Suppressor macrophage (primary cell): Measurements from ENCODE around the gene SYK.

Experiments
- DNase-seq, 4 experiments: peaks; one replicate each; pipeline ENCODE4 v3.0.0-alpha.2; 2020 to 2022

The SYK gene

GRCh38 chr9:90825586-90825985, 24.0 kb downstream of the SYK start:
- no peak for DNase-seq

GRCh38 chr9:90826326-90827020, 24.9 kb downstream of the SYK start:
- no peak for DNase-seq

DNA sequence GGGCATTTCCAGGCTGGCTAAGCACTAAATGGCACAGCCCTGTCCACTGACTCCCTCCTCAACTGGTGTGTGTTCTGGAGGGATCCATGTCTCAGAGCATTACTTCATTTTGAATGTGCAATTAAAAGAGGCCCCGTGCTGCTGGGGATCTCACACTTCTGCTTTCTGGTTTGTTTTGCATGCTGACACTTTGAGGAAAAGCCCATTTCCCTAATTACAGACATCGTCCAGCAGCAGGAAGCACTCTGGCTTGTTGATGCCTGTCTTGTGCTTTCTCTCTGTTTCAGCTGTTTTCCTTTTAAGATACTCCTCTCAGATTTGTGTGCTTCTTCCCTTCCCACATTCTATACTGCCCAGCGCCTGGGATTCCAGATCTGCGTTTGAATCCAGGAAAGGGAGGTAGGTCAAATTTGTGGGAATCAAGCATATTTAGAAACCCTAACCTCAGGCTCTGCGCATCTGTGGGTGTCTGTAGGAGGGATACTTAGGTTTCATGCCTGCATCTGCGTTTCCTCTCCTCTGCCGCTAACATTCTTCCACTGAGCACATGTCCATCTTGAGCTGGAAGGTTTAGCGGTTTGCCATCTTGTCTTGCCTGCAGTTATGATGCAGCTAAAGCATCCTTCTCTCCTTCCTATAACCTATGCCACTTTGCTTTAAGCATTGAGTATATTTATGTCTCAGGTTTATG, 25.7 kb downstream of the SYK start:
- peak; percentile 84 to 94 (median 88) for DNase-seq

DNA sequence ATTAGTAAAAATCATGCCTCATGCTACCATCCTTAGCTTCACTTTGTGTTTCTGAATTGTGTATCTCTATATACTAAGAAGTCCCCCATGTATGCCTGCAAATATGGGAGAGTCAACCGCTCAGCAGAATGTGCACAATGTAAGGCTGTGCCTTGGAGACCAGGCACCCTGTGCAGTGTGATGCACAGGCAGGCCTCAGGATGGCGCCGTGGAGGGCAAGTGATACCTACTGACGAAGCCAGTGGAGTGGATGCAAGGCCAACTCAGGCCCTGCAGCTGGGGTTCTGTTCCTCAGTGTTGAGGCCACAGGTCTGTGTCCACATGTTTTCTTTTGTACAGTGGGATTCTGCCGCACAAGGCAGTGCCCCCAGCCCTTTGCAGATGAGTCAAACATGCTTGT, 28.4 kb downstream of the SYK start:
- DNase-seq: no peak

DNA sequence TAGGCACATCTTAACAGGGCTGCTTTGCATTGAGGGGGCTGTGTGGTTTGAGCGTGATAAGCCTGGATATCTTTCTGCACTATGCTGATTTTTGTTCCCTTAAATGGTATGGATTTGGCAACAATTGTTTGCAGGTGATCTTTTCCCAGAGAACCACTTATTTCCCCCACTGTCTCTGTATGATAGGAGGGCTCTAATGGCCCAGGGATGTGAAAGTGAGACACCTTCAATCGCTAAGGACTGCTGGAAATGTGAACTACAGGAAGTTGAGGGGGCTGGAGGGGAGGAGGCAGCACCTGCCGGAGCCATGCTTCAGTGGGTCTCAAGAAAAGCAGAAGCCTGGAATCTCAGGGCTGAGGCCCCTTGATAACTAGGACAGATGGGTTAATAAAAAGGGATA, 29.4 kb downstream of the SYK start:
- DNase-seq: no peak

DNA sequence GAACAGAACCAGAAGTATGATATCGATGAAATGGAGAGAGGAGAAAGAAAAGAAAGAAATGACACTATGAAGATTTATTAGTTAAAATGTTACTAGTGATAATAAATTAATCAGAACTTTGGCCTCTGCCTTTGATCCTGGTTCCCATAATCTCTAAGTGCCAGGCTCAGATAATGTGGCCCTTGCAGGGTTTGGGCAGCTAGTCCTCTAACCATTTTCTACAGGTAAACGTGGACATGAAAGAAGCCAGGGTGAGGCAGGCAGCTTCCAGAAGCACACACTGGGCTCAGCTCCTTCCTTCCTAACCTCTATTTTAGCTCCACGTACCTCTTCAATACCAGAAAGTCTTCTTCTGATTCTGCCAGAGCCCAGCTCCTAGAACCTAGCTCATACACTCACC, 30.6 kb downstream of the SYK start:
- no peak for DNase-seq

- DNase-seq: peak in 1 of 4 experiments; percentile 29
Measured at GRCh38 chr9:90834828-90835595, 33.4 kb downstream of the SYK start.

GRCh38 chr9:90836411-90837080, 34.9 kb downstream of the SYK start:
- no peak for DNase-seq

DNA sequence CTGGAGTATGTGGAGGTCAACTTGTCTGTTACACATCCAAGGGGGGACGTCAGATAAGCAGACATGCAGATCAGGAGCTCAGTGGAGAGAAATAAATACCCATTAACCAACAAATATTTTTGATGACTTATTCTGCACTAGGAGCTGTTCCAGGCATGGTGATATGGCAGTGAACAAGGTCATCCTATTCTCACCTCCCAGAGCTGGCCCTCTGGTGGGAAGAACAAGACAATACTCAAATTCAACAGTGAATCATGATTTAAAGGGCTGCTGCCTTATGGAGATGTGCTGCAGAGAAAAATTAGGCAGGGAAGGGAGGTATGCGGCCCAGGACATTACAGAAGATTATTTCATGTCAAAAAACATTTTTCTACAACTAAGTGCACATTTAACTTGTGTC, 36.5 kb downstream of the SYK start:
- DNase-seq: peak in 2 of 4 experiments; percentile 29 to 33

GRCh38 chr9:90838581-90839154, 37.0 kb downstream of the SYK start:
- DNase-seq: no peak

DNA sequence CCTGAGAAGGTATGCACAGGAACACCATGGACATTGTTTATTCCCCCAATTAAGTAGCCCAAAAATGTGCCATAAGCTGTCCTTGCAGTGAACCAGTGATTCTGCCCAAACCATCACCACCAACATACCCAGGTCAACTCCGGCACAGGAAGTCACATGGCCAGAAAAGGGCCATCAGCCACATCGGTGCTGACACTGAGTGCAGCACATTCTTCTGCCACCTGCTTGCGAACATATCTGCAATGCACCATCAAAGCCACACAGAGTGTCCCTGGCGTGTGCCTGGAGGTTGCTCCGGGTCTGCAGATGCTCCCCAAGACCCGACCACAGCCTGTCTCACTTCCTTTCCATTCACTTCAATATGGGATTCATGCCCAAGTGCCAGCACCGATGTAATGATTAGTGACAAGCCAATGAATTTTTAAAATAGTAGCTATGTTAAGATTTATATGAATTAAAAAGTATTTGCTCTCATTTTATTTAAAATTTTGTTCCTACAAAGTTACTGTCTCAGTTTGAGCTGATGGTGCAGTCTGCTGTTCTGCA, 37.6 kb downstream of the SYK start:
- DNase-seq: no peak

DNA sequence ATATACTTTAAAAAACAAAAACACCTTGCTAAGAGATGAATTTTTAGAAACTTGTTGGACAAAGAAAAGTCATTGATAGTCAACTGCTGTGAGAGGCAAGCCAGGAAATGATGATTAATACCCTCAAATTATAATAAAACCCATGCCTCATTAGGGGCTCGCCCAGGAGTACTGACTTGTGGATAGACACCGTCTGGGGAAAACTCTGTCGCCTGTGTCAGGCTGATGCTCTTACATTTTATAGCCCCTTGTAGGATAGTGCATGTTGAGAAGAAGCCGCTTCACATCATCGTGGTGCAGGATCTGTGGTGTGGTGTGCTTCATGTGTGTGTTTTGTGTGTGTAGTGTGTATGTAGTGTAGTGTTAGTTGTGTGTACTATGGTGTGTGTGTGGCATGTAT, 39.1 kb downstream of the SYK start:
- DNase-seq: no peak

DNA sequence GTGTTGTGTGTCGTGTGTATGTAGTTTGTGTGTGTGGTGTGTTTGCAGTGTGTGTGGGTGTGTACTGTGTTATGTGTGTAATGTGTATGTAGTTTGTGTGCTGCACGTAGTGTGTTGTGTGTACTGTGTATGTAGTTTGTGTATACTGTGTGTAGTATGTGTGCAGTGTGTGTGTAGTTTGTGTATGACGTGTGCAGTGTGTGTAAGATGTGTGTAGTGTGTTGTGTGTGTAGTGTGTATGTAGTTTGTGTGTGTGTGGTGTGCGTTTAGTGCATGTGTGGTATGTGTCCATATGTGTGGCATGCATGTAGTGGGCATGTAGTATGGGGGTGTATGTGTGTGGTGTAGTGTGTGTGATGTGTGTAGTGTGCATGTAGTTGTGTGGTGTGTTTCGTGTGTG, 39.6 kb downstream of the SYK start:
- DNase-seq: no peak

GRCh38 chr9:90841615-90842014, 40.0 kb downstream of the SYK start:
- DNase-seq: no peak

GRCh38 chr9:90842176-90842777, 40.7 kb downstream of the SYK start:
- no peak for DNase-seq

GRCh38 chr9:90842996-90843395, 41.4 kb downstream of the SYK start:
- DNase-seq: peak; percentile 72 to 89 (median 82)

DNA sequence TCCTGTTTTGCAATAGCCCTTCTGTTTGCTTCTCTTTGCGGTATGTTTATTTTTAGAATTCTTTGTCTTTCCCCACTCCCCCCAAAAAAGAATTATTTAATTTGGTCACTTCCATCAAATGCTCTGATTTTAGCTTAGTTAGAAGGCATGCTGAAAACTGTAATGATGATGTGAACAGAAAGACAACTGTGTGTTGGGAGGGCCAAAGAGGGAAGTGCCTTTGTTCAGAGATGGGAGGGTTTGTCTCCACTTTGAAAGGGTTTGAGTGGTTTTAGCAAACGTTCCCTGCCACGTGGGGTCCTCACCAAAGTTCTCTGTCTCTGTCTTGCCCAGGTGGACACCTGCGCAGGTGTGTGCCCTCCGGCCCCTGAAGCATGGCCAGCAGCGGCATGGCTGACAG, 41.9 kb downstream of the SYK start:
- peak in 3 of 4 experiments; percentile 23 to 45 (median 34) for DNase-seq

DNA sequence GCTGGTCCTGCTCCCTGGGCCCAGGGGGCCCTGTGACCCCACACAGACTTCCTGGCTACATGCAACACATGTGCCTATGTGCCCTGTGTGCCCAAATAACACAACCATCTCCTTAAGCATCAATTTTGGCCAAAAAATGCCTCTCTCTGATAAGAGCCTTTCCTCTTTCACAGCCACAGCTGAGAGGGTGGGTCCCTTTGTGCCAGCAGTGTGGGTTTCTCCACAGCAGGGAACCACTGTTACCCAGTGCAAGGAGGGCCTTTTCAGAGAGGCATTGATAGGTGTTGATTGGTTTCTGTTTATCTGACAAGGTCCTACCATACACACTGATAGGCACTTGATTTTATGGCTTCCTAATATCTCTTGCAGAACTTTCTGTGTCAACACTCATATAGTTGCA, 42.7 kb downstream of the SYK start:
- DNase-seq: no peak

- no peak for DNase-seq
Measured at GRCh38 chr9:90846770-90847419, 45.3 kb downstream of the SYK start.

- DNase-seq: no peak
Measured at GRCh38 chr9:90847971-90848370, 46.4 kb downstream of the SYK start.

GRCh38 chr9:90848866-90849265, 47.2 kb downstream of the SYK start:
- DNase-seq: no peak
